Prostate gland (tissue), 2 donors: ENCODE measurements around the gene CTSK. TPM values are rescaled to one million over a fixed set of nuclear protein-coding genes. Genes with fewer than 3 reads are reported as not detected.

Source experiments
- DNase-seq: peaks from one replicate; pipeline ENCODE4 v3.0.0-alpha.2; 2019; ENCODE audit warnings: low spot score
- H3K27ac ChIP-seq, 2 donors: fragments of 200-600 bp; sonication (generic); 2 replicates each; pipeline ENCODE4 v1.5.1; 2017 to 2019
- H3K27me3 ChIP-seq: fragments of 200-600 bp; sonication (generic); replicated peaks from 2 replicates; pipeline ENCODE4 v1.5.1; 2019; ENCODE audit not compliant: insufficient read depth
- H3K36me3 ChIP-seq, 2 donors: fragments of 200-600 bp; sonication (generic); 1 replicate in 1 of 2; 2 replicates in 1 of 2; pipeline versions ENCODE4 v1.5.1 to v1.8.1; 2017 to 2019
- H3K4me1 ChIP-seq: fragments of 200-600 bp; sonication (generic); replicated peaks from 2 replicates; pipeline ENCODE4 v1.5.1; 2019
- H3K4me3 ChIP-seq, 2 donors: fragments of 200-600 bp; sonication (generic); 2 replicates each; pipeline ENCODE4 v1.5.1; 2017 to 2019
- H3K9me3 ChIP-seq: fragments of 200-600 bp; sonication (generic); 2 replicates; pipeline ENCODE4 v1.5.1; 2017
- POLR2A ChIP-seq: fragments of 450-650 bp; IDR thresholded peaks from one replicate; pipeline ENCODE4 v1.6.1; 2016; ENCODE audit warnings: antibody characterized with exemption, mild to moderate bottlenecking
- POLR2AphosphoS5 ChIP-seq: sonication (generic); formaldehyde crosslinking; IDR thresholded peaks from one replicate; pipeline ENCODE4 v1.6.1; 2017; ENCODE audit warnings: antibody characterized with exemption
- WGBS: methylation state at CpG from one replicate; pipeline ENCODE4 v1.1.5; 2018; 5-methylcytosine and 5-hydroxymethylcytosine counted together
- intact Hi-C: fragments of 100-400 bp; cut with DNase I; formaldehyde crosslinking; loops from one replicate; pipeline ENCODE4 v1.14.2; 2022
- total RNA-seq, 2 donors: library from RNA; depleted of rRNA; stranded (reverse); fragments of >200 nt; gene quantifications; one replicate each; pipeline ENCODE4 v1.1.0, GENCODE V29; 2016
- TF ChIP-seq, protein P1 (sequence below), 4 experiments: fragments of 200-600 bp in 2 of 4; fragments of 450-650 bp in 2 of 4; sonication (generic) in 2 of 4; IDR thresholded peaks; 1 replicate in 3 of 4; 2 replicates in 1 of 4; pipeline ENCODE4 v1.5.1; 2016 to 2019; ENCODE audit warnings: antibody characterized with exemption in 4 of 4, mild to moderate bottlenecking in 2 of 4, moderate library complexity in 2 of 4

CTSK gene
- total RNA-seq, 2 donors from 2014 or later, result 6.6 to 30.4 TPM

DNA sequence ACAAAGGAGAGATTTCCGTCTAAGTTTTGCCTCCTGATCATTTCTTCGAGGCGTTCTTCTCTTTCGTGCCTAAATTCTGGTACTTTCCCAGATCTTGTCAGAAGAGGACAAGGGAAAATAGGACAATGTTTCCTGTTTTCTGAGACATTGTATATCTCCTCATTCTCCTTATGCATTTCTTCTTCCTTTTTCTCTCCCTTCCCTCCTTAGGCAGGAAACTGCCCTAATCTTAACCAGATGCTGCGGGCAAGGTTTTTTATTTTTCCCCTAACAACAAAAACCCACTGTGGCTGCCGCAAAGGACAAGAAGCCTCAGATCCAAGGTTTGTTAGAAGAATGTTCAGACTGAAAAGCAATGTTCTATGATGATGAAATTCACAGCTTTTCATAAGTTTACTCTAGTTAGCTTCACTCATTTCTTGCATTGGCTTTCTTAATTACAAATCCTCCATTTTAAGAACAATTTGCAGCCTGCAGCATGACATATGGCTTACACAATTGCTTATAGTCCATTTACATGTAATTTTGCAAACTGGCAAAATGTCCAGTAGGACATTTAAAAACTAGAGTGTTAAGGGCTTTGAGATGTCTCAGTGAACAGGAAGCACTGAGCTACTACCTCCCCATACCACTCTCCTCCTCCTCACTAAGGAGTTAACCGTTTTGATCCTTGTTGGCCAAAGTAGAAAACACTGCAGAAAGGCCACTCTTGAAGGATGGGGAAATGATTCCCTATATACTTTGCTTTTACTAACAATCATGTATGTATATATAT, 624 bp downstream of the CTSK start:
- H3K27ac ChIP-seq, result no peak overlapping the region
- WGBS, result 54% methylated on average over 7 of the region's 7 CpGs
- H3K36me3 ChIP-seq, result no peaks in the 10 kb centered on the region
- no peaks in the 10 kb centered on the region for H3K9me3 ChIP-seq
- no peak for DNase-seq
- peak overlapping the region; percentile 4 to 8 for H3K4me3 ChIP-seq
- intact Hi-C loops, result no loop called here
- no peak for TF ChIP-seq POLR2AphosphoS5
- TF ChIP-seq, protein P1, sequence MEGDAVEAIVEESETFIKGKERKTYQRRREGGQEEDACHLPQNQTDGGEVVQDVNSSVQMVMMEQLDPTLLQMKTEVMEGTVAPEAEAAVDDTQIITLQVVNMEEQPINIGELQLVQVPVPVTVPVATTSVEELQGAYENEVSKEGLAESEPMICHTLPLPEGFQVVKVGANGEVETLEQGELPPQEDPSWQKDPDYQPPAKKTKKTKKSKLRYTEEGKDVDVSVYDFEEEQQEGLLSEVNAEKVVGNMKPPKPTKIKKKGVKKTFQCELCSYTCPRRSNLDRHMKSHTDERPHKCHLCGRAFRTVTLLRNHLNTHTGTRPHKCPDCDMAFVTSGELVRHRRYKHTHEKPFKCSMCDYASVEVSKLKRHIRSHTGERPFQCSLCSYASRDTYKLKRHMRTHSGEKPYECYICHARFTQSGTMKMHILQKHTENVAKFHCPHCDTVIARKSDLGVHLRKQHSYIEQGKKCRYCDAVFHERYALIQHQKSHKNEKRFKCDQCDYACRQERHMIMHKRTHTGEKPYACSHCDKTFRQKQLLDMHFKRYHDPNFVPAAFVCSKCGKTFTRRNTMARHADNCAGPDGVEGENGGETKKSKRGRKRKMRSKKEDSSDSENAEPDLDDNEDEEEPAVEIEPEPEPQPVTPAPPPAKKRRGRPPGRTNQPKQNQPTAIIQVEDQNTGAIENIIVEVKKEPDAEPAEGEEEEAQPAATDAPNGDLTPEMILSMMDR (IDR thresholded peaks at IDR 0.05), result no peak
- TF ChIP-seq POLR2A, result no peak
- peaks cover 4% of the 10 kb centered on the region for H3K4me1 ChIP-seq
- no peaks in the 10 kb centered on the region for H3K27me3 ChIP-seq

DNA sequence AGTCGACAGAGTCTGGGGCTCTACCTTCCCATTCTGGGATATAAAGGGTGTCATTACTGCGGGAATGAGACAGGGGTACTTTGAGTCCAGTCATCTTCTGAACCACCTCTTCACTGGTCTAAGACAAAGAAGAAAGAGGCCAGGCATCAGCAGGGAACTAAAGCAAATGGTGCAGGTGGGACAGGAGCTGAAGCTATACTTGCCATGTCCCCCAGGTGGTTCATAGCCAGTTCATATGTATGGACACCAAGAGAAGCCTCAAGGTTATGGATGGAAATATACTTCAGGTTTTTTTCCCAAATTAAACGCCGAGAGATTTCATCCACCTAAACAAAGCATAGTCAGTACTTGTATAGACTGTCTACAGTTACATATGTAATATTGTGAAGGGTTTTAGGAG, 2.2 kb downstream of the CTSK start:
- no peak for TF ChIP-seq POLR2AphosphoS5
- no peak for TF ChIP-seq POLR2A
- TF ChIP-seq, protein P1 (IDR thresholded peaks at IDR 0.05), result no peak
- no peak overlapping the region for H3K4me3 ChIP-seq
- intact Hi-C loops, result no loop called here
- H3K36me3 ChIP-seq, result no peaks in the 10 kb centered on the region
- no peaks in the 10 kb centered on the region for H3K9me3 ChIP-seq
- 81% methylated on average over 4 of the region's 4 CpGs for WGBS
- no peaks in the 10 kb centered on the region for H3K27me3 ChIP-seq
- H3K27ac ChIP-seq, result no peak overlapping the region
- no peaks in the 10 kb centered on the region for H3K4me1 ChIP-seq
- no peak for DNase-seq

DNA sequence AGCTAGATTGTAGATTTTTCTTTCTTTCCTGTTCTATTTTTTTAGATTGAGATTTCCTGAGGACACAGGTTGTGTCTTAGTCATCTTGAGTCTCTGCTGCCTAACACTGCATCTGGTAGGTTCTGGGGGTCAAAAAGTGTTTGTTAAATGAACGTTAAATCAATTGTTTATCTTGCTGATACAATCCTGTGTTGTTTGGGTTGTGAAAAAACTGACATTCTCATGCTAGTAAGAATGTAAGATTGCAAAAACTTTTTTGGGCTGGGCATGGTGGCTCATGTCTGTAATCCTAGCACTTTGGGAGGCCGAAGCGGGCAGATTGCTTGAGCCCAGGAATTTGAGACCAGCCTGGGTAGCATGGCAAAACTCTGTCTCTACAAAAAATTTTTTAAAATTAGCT, 3.4 kb downstream of the CTSK start:
- no peak overlapping the region for H3K4me3 ChIP-seq
- no peaks in the 10 kb centered on the region for H3K27me3 ChIP-seq
- H3K27ac ChIP-seq, result no peak overlapping the region
- H3K9me3 ChIP-seq, result no peaks in the 10 kb centered on the region
- TF ChIP-seq POLR2AphosphoS5, result no peak
- TF ChIP-seq, protein P1 (IDR thresholded peaks at IDR 0.05), result no peak
- no peak for TF ChIP-seq POLR2A
- H3K4me1 ChIP-seq, result no peaks in the 10 kb centered on the region
- intact Hi-C loops, result no loop called here
- WGBS, result 84% methylated on average over 3 of the region's 3 CpGs
- no peaks in the 10 kb centered on the region for H3K36me3 ChIP-seq
- DNase-seq, result no peak

DNA sequence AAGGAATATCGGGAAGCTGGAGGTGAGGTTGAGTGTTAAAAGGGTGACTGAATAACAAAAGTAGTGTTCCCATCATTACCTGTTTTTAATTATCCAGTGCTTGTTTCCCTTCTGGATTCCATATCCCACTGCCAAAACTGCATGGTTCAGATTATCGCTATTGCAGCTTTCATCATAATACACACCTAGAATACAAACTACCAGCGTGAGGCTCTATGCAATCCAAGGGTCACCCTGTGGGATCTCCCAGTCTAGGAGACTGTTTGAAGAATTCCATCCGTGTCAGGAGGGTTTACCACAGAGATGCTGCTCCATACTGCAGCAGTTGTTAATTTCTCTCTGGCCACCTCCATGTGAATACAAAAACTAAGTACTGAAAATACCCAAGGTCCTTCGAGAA, 9.0 kb downstream of the CTSK start:
- Histone ChIP-seq H3K27me3 (no peaks in the 10 kb centered on the region), H3K27ac (no peak overlapping the region), H3K36me3 (no peaks in the 10 kb centered on the region), H3K4me1 (no peaks in the 10 kb centered on the region), H3K4me3 (no peak overlapping the region), H3K9me3 (no peaks in the 10 kb centered on the region)
- TF ChIP-seq POLR2AphosphoS5, result no peak
- TF ChIP-seq, protein P1 (IDR thresholded peaks at IDR 0.05), result no peak
- TF ChIP-seq POLR2A, result no peak
- intact Hi-C loops, result no loop called here
- DNase-seq, result no peak
- 82% methylated on average over 5 of the region's 5 CpGs for WGBS

DNA sequence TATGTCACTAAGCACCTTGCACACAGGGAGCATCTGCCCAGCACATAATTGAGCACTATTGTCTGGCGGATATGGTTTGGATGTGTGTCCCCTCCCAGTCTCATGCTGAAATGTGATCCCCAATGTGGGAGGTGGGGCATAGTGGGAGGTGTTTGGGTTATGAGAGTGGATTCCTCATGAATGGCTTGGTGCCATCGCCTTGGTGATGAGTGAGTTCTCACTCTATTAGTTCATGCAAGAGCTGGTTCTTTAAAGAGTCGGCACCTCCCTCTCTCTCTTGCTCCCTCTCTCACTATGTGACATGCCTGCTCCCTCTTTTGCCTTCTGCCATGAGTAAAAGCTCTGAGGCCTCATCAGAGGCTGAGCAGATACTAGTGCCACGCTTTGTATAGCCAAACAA, 9.5 kb downstream of the CTSK start:
- TF ChIP-seq, protein P1 (IDR thresholded peaks at IDR 0.05), result no peak
- no peak for TF ChIP-seq POLR2A
- intact Hi-C loops, result no loop called here
- Histone ChIP-seq H3K4me3 (no peak overlapping the region), H3K36me3 (no peaks in the 10 kb centered on the region), H3K27me3 (no peaks in the 10 kb centered on the region), H3K9me3 (no peaks in the 10 kb centered on the region), H3K4me1 (no peaks in the 10 kb centered on the region), H3K27ac (no peak overlapping the region)
- DNase-seq, result no peak
- 60% methylated on average over 4 of the region's 4 CpGs for WGBS
